Measurements from ENCODE around the gene ZNF362. TPM values are rescaled to one million over a fixed set of nuclear protein-coding genes. Genes with fewer than 3 reads are reported as not detected.

Gene ZNF362
- total RNA-seq, 2 experiments from 2014 or later: 8.9 to 26.1 TPM

- H3K9me2 ChIP-seq (ENCODE audit: insufficient read depth, low read length): no peaks in the 10 kb centered on the region
- CTCF ChIA-PET (ENCODE audit: unreplicated experiment): no interaction called here
- POLR2A ChIA-PET: no interaction called here
Measured at GRCh38 chr1:33228935-33229487, 27.3 kb upstream of the ZNF362 start.

GRCh38 chr1:33231166-33231565, 25.1 kb upstream of the ZNF362 start:
- CTCF ChIA-PET (ENCODE audit: unreplicated experiment): no interaction called here
- no peaks in the 10 kb centered on the region for H3K4me1 ChIP-seq (ENCODE audit: insufficient read depth, low read length, poor library complexity, severe bottlenecking)
- TF ChIP-seq EZH2phosphoT487 (IDR thresholded peaks at IDR 0.05; ENCODE audit: borderline replicate concordance, low read depth, low read length) (no peak), CTCF (conservative IDR thresholded peaks at IDR 0.05; ENCODE audit: low read length) (no peak)
- intact Hi-C loops (cut with micrococcal nuclease; ENCODE audit: unreplicated experiment): no loop called here
- no peaks in the 10 kb centered on the region for H4K20me1 ChIP-seq (ENCODE audit: insufficient read depth, low read length)
- H3K36me3 ChIP-seq (ENCODE audit: insufficient read depth, low read length): no peaks in the 10 kb centered on the region
- no peaks in the 10 kb centered on the region for H3K79me2 ChIP-seq (ENCODE audit: insufficient read depth, low read depth, low read length)
- H3K9me2 ChIP-seq (ENCODE audit: insufficient read depth, low read length): no peaks in the 10 kb centered on the region
- no peak overlapping the region for H3K4me2 ChIP-seq (ENCODE audit: low read length)
- H3K9me3 ChIP-seq (ENCODE audit: low read length): no peaks in the 10 kb centered on the region
- no peak overlapping the region for H3K4me3 ChIP-seq (ENCODE audit: low read depth, low read length, poor library complexity, severe bottlenecking)
- no TSS peak for BruUV-seq (replicated peaks)
- no peak overlapping the region for H3K27ac ChIP-seq (ENCODE audit: low read depth, low read length, poor library complexity, severe bottlenecking)
- no peak overlapping the region for H2AFZ ChIP-seq (ENCODE audit: low read length)
- POLR2A ChIA-PET: no interaction called here
- DNase-seq (ENCODE audit: low spot score): no peak

More at GRCh38 chr1:33228935-33229487, 27.3 kb upstream of the ZNF362 start:
- no peaks in the 10 kb centered on the region for H3K36me3 ChIP-seq (ENCODE audit: insufficient read depth, low read length)
- TF ChIP-seq EZH2phosphoT487 (IDR thresholded peaks at IDR 0.05; ENCODE audit: borderline replicate concordance, low read depth, low read length) (no peak), CTCF (conservative IDR thresholded peaks at IDR 0.05; ENCODE audit: low read length) (no peak)
- no peaks in the 10 kb centered on the region for H4K20me1 ChIP-seq (ENCODE audit: insufficient read depth, low read length)
- no peaks in the 10 kb centered on the region for H3K79me2 ChIP-seq (ENCODE audit: insufficient read depth, low read depth, low read length)
- no peak overlapping the region for H3K4me2 ChIP-seq (ENCODE audit: low read length)
- BruUV-seq (replicated peaks): no TSS peak
- H3K27ac ChIP-seq (ENCODE audit: low read depth, low read length, poor library complexity, severe bottlenecking): no peak overlapping the region
- H3K4me1 ChIP-seq (ENCODE audit: insufficient read depth, low read length, poor library complexity, severe bottlenecking): no peaks in the 10 kb centered on the region
- intact Hi-C loops (cut with micrococcal nuclease; ENCODE audit: unreplicated experiment): no loop called here
- no peak for DNase-seq (ENCODE audit: low spot score)
- peaks cover 7% of the 10 kb centered on the region; the same call in 1 of the 2 replicates for H3K9me3 ChIP-seq (ENCODE audit: low read length)
- H3K4me3 ChIP-seq (ENCODE audit: low read depth, low read length, poor library complexity, severe bottlenecking): no peak overlapping the region
- H2AFZ ChIP-seq (ENCODE audit: low read length): no peak overlapping the region

- H3K4me2 ChIP-seq (ENCODE audit: low read length): no peak overlapping the region
- ChIA-PET POLR2A (no interaction called here), CTCF (ENCODE audit: unreplicated experiment) (no interaction called here)
- no peak for DNase-seq (ENCODE audit: low spot score)
- H3K9me2 ChIP-seq (ENCODE audit: insufficient read depth, low read length): no peaks in the 10 kb centered on the region
- H3K27ac ChIP-seq (ENCODE audit: low read depth, low read length, poor library complexity, severe bottlenecking): no peak overlapping the region
- no peak overlapping the region for H2AFZ ChIP-seq (ENCODE audit: low read length)
- BruUV-seq (replicated peaks): no TSS peak
- intact Hi-C loops (cut with micrococcal nuclease; ENCODE audit: unreplicated experiment): no loop called here
- no peak overlapping the region for H3K4me3 ChIP-seq (ENCODE audit: low read depth, low read length, poor library complexity, severe bottlenecking)
- H4K20me1 ChIP-seq (ENCODE audit: insufficient read depth, low read length): no peaks in the 10 kb centered on the region
- no peaks in the 10 kb centered on the region for H3K4me1 ChIP-seq (ENCODE audit: insufficient read depth, low read length, poor library complexity, severe bottlenecking)
- no peaks in the 10 kb centered on the region for H3K9me3 ChIP-seq (ENCODE audit: low read length)
- TF ChIP-seq CTCF (conservative IDR thresholded peaks at IDR 0.05; ENCODE audit: low read length) (no peak), EZH2phosphoT487 (IDR thresholded peaks at IDR 0.05; ENCODE audit: borderline replicate concordance, low read depth, low read length) (no peak)
- no peaks in the 10 kb centered on the region for H3K36me3 ChIP-seq (ENCODE audit: insufficient read depth, low read length)
- H3K79me2 ChIP-seq (ENCODE audit: insufficient read depth, low read depth, low read length): no peaks in the 10 kb centered on the region
Measured at GRCh38 chr1:33232716-33233115, 23.6 kb upstream of the ZNF362 start.
